ENCODE data around the gene RBM24. TPM values are rescaled to one million over a fixed set of nuclear protein-coding genes. Genes with fewer than 3 reads are reported as not detected.
A peak's percentile ranks its signal among the peaks of the same experiment; 100 is the strongest.

The RBM24 gene
- 3.8 TPM for polyA plus RNA-seq (2013, experiment 1 of 2)
- 3.9 TPM for polyA plus RNA-seq (2013, experiment 2 of 2)

- Histone ChIP-seq H3K23ac (ENCODE audit: low read length in 2 of 2) (peak within 1 kb of the TSS in 1 of 2 experiments; percentile 100), H4K91ac (ENCODE audit: low read length) (peak within 1 kb of the TSS; percentile 64), H3K14ac (ENCODE audit: low read length in 2 of 2) (peak within 1 kb of the TSS; percentile 57 to 100), H3K9me3 (ENCODE audit: control insufficient read depth, low read length) (no peaks in the 10 kb centered on the region), H3K4ac (ENCODE audit: low read depth in 1 of 2, low read length in 2 of 2) (peak within 1 kb of the TSS; percentile 67 to 75), H3K27ac (ENCODE audit: low read length, poor library complexity, severe bottlenecking) (peak within 1 kb of the TSS; percentile 61), H4K8ac (ENCODE audit: low read length) (peak within 1 kb of the TSS; percentile 75), H3K4me1 (ENCODE audit: control insufficient read depth, insufficient read depth, low read depth, low read length) (peaks cover 10% of the 10 kb centered on the region), H3K9ac (ENCODE audit: low read length) (peak within 1 kb of the TSS; percentile 91), H2AFZ (ENCODE audit: low read depth, low read length) (peak within 1 kb of the TSS; percentile 95), H3K4me3 (ENCODE audit: insufficient read depth in 1 of 2, low read depth in 1 of 2, low read length in 2 of 2) (peak within 1 kb of the TSS; percentile 87), H3K79me1 (replicated peaks; ENCODE audit: low read length, poor library complexity, severe bottlenecking) (peaks cover 10% of the 10 kb centered on the region), H3K4me2 (ENCODE audit: low read length, poor library complexity, severe bottlenecking) (peak within 1 kb of the TSS; percentile 91), H3K18ac (ENCODE audit: low read depth in 1 of 2, low read length in 2 of 2) (peak within 1 kb of the TSS; percentile 54 to 96), H2AK5ac (ENCODE audit: low read length, severe bottlenecking) (peak within 1 kb of the TSS; percentile 56), H3K36me3 (ENCODE audit: control insufficient read depth in 1 of 2, insufficient read depth in 2 of 2, low read depth in 1 of 2, low read length in 2 of 2) (no peaks in the 10 kb centered on the region), H2BK15ac (ENCODE audit: low read depth, poor library complexity, severe bottlenecking) (peak within 1 kb of the TSS; percentile 83), H3K27me3 (ENCODE audit: control insufficient read depth in 1 of 2, insufficient read depth in 1 of 2, low read length in 2 of 2) (no peaks in the 10 kb centered on the region), H2BK12ac (ENCODE audit: low read length in 2 of 2) (peak within 1 kb of the TSS; percentile 77 to 94), H2BK5ac (ENCODE audit: low read depth, low read length, poor library complexity, severe bottlenecking) (no peak within 1 kb of the TSS), H2BK120ac (ENCODE audit: low read depth, low read length) (peak within 1 kb of the TSS; percentile 85)
- DNase-seq: peak; percentile 87
- under 1% methylated on average over 36 of the region's 46 CpGs for WGBS
Observed at GRCh38 chr6:17281100-17281496, at the start of gene RBM24. Gene RBM24 (plus strand): TSS chr6:17281361. CDS start chr6:17281582, 221 bp downstream.

- H4K8ac ChIP-seq (ENCODE audit: low read length): no peak overlapping the region
- no peak overlapping the region for H3K23ac ChIP-seq (ENCODE audit: low read length in 2 of 2)
- no peak overlapping the region for H2BK15ac ChIP-seq (ENCODE audit: low read depth, poor library complexity, severe bottlenecking)
- H2AK5ac ChIP-seq (ENCODE audit: low read length, severe bottlenecking): no peak overlapping the region
- no peak overlapping the region for H2BK5ac ChIP-seq (ENCODE audit: low read depth, low read length, poor library complexity, severe bottlenecking)
- no peak overlapping the region for H3K4ac ChIP-seq (ENCODE audit: low read depth in 1 of 2, low read length in 2 of 2)
- DNase-seq: no peak
- no peak overlapping the region for H3K14ac ChIP-seq (ENCODE audit: low read length in 2 of 2)
- H3K36me3 ChIP-seq (ENCODE audit: control insufficient read depth in 1 of 2, insufficient read depth in 2 of 2, low read depth in 1 of 2, low read length in 2 of 2): no peaks in the 10 kb centered on the region
- H3K4me1 ChIP-seq (ENCODE audit: control insufficient read depth, insufficient read depth, low read depth, low read length): no peaks in the 10 kb centered on the region
- no peaks in the 10 kb centered on the region for H3K79me1 ChIP-seq (replicated peaks; ENCODE audit: low read length, poor library complexity, severe bottlenecking)
- no peak overlapping the region for H3K9ac ChIP-seq (ENCODE audit: low read length)
- H3K18ac ChIP-seq (ENCODE audit: low read depth in 1 of 2, low read length in 2 of 2): no peak overlapping the region
- no peak overlapping the region for H3K4me3 ChIP-seq (ENCODE audit: insufficient read depth in 1 of 2, low read depth in 1 of 2, low read length in 2 of 2)
- H3K27ac ChIP-seq (ENCODE audit: low read length, poor library complexity, severe bottlenecking): no peak overlapping the region
- no peak overlapping the region for H2BK12ac ChIP-seq (ENCODE audit: low read length in 2 of 2)
- H4K91ac ChIP-seq (ENCODE audit: low read length): no peak overlapping the region
- H3K4me2 ChIP-seq (ENCODE audit: low read length, poor library complexity, severe bottlenecking): no peak overlapping the region
- WGBS: 84% methylated on average over 1 of the region's 2 CpGs
- H2BK120ac ChIP-seq (ENCODE audit: low read depth, low read length): no peak overlapping the region
- H3K27me3 ChIP-seq (ENCODE audit: control insufficient read depth in 1 of 2, insufficient read depth in 1 of 2, low read length in 2 of 2): no peaks in the 10 kb centered on the region
- no peak overlapping the region for H2AFZ ChIP-seq (ENCODE audit: low read depth, low read length)
- H3K9me3 ChIP-seq (ENCODE audit: control insufficient read depth, low read length): peaks cover 6% of the 10 kb centered on the region
Observed at GRCh38 chr6:17233531-17233930, 47.6 kb upstream of the RBM24 start.

- no peak overlapping the region for H3K4ac ChIP-seq (ENCODE audit: low read depth in 1 of 2, low read length in 2 of 2)
- no peak overlapping the region for H4K91ac ChIP-seq (ENCODE audit: low read length)
- peaks cover 15% of the 10 kb centered on the region for H3K9me3 ChIP-seq (ENCODE audit: control insufficient read depth, low read length)
- H3K27me3 ChIP-seq (ENCODE audit: control insufficient read depth in 1 of 2, insufficient read depth in 1 of 2, low read length in 2 of 2): no peaks in the 10 kb centered on the region
- no peak overlapping the region for H2BK15ac ChIP-seq (ENCODE audit: low read depth, poor library complexity, severe bottlenecking)
- H3K4me2 ChIP-seq (ENCODE audit: low read length, poor library complexity, severe bottlenecking): no peak overlapping the region
- H3K36me3 ChIP-seq (ENCODE audit: control insufficient read depth in 1 of 2, insufficient read depth in 2 of 2, low read depth in 1 of 2, low read length in 2 of 2): no peaks in the 10 kb centered on the region
- no peak overlapping the region for H2AFZ ChIP-seq (ENCODE audit: low read depth, low read length)
- H3K4me1 ChIP-seq (ENCODE audit: control insufficient read depth, insufficient read depth, low read depth, low read length): no peaks in the 10 kb centered on the region
- no peak overlapping the region for H3K27ac ChIP-seq (ENCODE audit: low read length, poor library complexity, severe bottlenecking)
- no peak overlapping the region for H4K8ac ChIP-seq (ENCODE audit: low read length)
- no peak overlapping the region for H2BK120ac ChIP-seq (ENCODE audit: low read depth, low read length)
- WGBS: 100% methylated on average over 1 of the region's 2 CpGs
- H3K18ac ChIP-seq (ENCODE audit: low read depth in 1 of 2, low read length in 2 of 2): no peak overlapping the region
- H3K9ac ChIP-seq (ENCODE audit: low read length): no peak overlapping the region
- no peak overlapping the region for H3K14ac ChIP-seq (ENCODE audit: low read length in 2 of 2)
- H3K79me1 ChIP-seq (replicated peaks; ENCODE audit: low read length, poor library complexity, severe bottlenecking): no peaks in the 10 kb centered on the region
- no peak overlapping the region for H2BK5ac ChIP-seq (ENCODE audit: low read depth, low read length, poor library complexity, severe bottlenecking)
- H3K23ac ChIP-seq (ENCODE audit: low read length in 2 of 2): no peak overlapping the region
- DNase-seq: no peak
- H2BK12ac ChIP-seq (ENCODE audit: low read length in 2 of 2): no peak overlapping the region
- H2AK5ac ChIP-seq (ENCODE audit: low read length, severe bottlenecking): no peak overlapping the region
- no peak overlapping the region for H3K4me3 ChIP-seq (ENCODE audit: insufficient read depth in 1 of 2, low read depth in 1 of 2, low read length in 2 of 2)
Observed at GRCh38 chr6:17237246-17237645, 43.9 kb upstream of the RBM24 start.

GRCh38 chr6:17239260-17239659 lies 41.9 kb upstream of the RBM24 start:
- Histone ChIP-seq H2BK12ac (ENCODE audit: low read length in 2 of 2) (no peak overlapping the region), H3K36me3 (ENCODE audit: control insufficient read depth in 1 of 2, insufficient read depth in 2 of 2, low read depth in 1 of 2, low read length in 2 of 2) (no peaks in the 10 kb centered on the region), H3K23ac (ENCODE audit: low read length in 2 of 2) (no peak overlapping the region), H4K8ac (ENCODE audit: low read length) (no peak overlapping the region), H3K79me1 (replicated peaks; ENCODE audit: low read length, poor library complexity, severe bottlenecking) (no peaks in the 10 kb centered on the region), H3K9ac (ENCODE audit: low read length) (no peak overlapping the region), H2BK5ac (ENCODE audit: low read depth, low read length, poor library complexity, severe bottlenecking) (no peak overlapping the region), H2AFZ (ENCODE audit: low read depth, low read length) (no peak overlapping the region), H3K4me3 (ENCODE audit: insufficient read depth in 1 of 2, low read depth in 1 of 2, low read length in 2 of 2) (no peak overlapping the region), H3K4me1 (ENCODE audit: control insufficient read depth, insufficient read depth, low read depth, low read length) (no peaks in the 10 kb centered on the region), H2AK5ac (ENCODE audit: low read length, severe bottlenecking) (no peak overlapping the region), H3K4ac (ENCODE audit: low read depth in 1 of 2, low read length in 2 of 2) (no peak overlapping the region), H4K91ac (ENCODE audit: low read length) (no peak overlapping the region), H3K27ac (ENCODE audit: low read length, poor library complexity, severe bottlenecking) (no peak overlapping the region), H3K27me3 (ENCODE audit: control insufficient read depth in 1 of 2, insufficient read depth in 1 of 2, low read length in 2 of 2) (no peaks in the 10 kb centered on the region), H2BK15ac (ENCODE audit: low read depth, poor library complexity, severe bottlenecking) (no peak overlapping the region), H3K14ac (ENCODE audit: low read length in 2 of 2) (no peak overlapping the region), H3K4me2 (ENCODE audit: low read length, poor library complexity, severe bottlenecking) (no peak overlapping the region), H3K9me3 (ENCODE audit: control insufficient read depth, low read length) (peaks cover 9% of the 10 kb centered on the region), H3K18ac (ENCODE audit: low read depth in 1 of 2, low read length in 2 of 2) (no peak overlapping the region), H2BK120ac (ENCODE audit: low read depth, low read length) (no peak overlapping the region)
- DNase-seq: no peak
- WGBS: 96% methylated on average over 4 of the region's 4 CpGs

Data from mesenchymal stem cell (in vitro differentiated cells and primary cell).